ENCODE measurements around the gene TCF15.
A peak's percentile ranks its signal among the peaks of the same experiment; 100 is the strongest.

TCF15 gene

DNA sequence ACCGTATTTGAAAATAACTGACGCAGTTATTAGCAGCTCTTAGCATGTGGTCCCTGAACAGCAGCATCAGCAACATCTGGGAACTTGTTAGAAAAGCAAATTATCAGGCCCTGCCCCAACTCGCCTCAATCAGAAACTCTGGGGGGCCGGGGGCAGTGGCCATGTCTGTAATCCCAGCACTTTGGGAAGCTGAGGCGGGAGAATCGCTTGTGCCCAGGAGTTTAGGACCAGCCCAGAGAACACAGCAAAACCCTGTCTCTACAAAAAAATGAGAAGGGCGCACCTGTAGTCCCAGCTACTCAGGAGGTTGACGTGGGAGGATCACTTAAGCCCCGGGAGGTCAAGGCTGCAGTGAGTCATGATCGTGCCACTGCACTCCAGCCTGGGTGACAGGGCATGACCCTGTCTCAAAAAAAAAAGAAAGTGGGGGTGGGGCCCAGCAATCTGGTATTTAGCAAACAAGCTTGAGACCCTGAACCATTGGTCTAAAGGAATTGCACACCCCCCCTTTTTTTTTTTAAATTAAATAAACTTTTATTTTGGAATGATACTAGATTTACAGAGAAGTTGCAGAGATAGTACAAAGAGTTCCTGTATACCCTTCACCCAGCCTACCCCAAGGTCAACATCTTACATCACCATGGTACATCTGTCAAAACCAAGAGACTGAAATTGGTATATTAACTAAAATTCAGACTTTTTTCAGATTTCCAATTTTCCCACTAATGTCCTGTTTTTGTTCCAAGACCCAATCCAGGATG lies 36.2 kb upstream of the TCF15 start:
- TF ChIP-seq, protein P1, sequence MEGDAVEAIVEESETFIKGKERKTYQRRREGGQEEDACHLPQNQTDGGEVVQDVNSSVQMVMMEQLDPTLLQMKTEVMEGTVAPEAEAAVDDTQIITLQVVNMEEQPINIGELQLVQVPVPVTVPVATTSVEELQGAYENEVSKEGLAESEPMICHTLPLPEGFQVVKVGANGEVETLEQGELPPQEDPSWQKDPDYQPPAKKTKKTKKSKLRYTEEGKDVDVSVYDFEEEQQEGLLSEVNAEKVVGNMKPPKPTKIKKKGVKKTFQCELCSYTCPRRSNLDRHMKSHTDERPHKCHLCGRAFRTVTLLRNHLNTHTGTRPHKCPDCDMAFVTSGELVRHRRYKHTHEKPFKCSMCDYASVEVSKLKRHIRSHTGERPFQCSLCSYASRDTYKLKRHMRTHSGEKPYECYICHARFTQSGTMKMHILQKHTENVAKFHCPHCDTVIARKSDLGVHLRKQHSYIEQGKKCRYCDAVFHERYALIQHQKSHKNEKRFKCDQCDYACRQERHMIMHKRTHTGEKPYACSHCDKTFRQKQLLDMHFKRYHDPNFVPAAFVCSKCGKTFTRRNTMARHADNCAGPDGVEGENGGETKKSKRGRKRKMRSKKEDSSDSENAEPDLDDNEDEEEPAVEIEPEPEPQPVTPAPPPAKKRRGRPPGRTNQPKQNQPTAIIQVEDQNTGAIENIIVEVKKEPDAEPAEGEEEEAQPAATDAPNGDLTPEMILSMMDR (IDR thresholded peaks at IDR 0.05) = no peak

DNA sequence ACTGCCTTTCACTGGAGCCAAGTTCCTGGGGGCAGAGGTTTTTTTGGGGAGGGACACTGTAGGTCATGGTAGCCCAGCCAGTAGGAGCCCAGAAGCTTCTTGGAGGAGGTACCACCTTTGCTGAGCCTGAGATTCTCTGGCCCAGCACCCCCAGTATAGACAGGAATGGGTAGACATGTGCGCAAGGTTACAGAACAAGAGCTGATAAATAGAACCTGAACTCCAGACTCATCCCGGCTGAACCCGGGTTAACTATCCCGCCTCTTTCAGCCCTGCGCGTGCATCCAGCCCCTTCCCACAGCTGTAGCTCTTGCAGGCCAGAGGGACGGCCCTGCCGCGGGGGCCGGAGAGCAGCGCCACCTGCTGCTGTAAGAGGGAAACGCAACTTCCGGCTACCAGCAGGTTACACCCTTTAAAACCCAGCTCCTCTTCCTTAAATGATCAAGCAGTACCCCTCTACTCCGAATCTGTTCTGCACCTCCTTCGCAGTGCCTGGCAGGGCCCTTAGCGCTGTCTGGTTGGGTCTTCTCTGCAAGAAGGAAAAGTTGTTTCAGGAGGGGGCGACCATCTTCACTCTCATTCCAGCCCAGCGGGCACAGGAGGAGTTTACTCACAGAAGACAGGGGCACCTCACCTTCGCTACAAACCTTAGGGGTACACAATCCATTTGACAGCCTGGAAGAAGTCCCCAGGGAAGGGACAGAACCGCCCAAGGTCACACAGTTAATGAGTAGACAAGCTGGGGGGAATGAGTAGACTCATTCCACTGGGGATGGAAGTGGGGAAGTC lies 35.4 kb upstream of the TCF15 start:
- TF ChIP-seq, protein P1 (IDR thresholded peaks at IDR 0.05) = peak; percentile 97

DNA sequence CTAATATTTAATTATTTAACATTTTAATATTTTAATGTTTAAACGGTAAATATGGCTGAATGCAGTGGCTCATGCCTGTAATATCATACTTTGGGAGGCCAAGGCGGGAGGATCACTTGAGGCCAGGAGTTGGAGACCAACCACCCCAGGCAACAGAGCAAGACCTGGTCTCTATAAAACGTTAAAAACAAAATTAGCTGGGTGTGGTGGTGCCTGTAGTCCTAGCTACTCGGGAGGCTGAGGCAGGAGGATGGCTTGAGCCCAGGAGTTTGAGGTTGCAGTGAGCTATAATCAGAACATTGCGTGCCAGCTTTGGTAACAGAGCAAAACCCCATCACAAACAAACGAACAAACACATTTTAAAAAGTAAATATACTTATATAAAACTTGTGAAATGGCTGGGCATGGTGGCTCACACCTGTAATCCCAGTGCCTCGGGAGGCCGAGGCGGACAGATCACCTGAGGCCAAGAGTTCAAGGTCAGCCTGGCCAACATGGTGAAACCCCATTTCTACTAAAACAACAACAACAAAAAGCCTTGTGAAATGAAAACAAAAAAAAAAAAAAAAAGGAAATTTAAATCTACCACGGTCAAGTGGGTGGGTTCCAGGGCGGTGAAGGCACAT lies 34.7 kb upstream of the TCF15 start:
- TF ChIP-seq, protein P1 (IDR thresholded peaks at IDR 0.05) = no peak

DNA sequence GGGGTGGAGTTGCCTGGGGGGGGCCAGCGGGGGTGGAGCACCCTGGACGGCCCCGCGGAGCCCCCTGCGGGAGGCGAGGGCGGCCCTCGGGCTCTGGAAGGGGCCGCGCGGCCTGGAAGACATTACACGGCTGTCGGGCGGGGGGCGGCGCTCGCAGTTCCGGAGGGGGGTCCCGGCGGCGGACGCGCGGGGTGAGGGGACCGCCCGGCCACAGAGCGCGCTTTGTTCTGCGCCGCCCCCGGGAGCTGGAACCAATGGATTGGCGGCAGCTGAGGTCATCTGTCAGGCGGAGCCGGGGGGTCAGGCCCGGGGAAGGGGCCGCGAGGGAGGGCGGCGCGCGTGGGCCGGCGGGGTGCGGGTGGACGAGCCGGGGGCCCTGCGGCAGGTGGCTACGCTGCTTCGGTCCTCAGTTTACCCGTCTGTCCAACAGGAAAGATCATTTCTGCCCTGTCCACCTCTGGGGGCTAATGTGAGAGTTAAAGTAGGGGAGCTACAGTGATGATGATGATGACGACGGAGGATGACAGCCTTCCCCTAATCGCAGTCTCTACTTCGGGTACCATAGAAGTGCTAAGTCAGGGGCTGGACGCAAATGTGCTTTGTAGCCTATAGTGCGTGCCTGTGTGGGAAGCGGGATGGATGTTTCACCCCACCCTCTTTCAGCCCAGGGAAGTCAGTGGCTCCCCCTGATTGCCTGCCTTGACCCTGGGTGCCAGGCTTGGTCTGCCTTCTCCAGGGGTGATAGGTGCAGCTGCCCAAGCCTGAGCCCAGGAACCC lies 32.5 kb upstream of the TCF15 start:
- TF ChIP-seq, protein P1 (IDR thresholded peaks at IDR 0.05) = no peak

DNA sequence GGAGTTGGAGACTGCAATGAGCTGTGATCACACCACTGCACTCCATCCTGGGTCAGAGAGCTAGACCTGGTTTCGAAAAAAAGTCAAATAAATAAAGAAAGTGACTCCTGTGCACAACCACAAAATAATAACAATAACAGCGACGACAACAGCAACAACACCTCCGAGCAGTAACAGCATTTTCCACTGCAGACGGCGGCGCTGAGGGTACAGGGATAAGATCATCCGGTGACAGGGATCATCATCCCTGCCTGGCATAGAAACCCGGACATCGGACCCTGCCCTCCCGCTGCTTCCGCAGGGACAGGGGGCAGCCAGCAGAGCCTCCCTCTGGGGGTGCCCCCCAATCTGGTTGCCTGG lies 31.4 kb upstream of the TCF15 start:
- TF ChIP-seq, protein P1 (IDR thresholded peaks at IDR 0.05) = no peak

DNA sequence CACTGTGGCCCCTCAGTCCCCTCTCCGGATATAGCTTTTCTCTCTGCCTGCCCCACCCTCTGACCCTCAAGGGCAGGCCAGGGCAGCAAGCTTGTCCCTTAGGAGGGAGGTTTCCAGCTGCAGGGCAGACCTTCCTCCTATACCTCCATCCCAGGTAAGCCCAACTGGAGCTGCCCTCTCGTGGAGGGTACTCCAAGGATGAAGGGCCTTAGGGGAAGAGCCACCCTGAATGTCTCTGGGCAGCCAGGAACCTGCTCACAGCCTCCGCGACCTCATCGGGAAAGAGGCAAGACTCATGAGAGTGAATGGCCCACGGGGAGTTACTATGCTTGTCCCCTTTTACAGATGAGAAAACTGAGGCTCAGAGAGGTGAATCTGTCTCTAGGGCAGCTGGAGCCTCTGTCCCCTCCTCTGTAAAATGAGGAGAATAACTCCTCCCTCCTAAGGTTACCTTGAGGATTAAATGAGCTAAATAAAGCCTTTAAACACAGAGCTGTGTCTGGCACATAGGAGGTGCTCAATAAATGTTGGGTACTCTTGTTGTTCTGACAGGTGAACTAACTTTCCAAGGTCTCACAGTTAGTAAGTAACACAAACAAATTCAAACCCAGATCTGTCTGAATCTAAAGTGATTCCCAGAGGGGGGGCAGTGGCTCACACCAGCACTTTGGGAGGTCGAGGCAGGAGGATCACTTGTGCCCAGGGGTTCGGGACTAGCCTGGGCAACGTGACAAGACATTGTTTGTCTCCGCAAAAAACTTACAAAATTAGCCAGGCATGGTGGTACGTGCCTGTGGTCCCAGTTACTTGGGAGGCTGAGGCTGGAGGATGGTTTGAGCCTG lies 30.8 kb upstream of the TCF15 start:
- TF ChIP-seq, protein P1 (IDR thresholded peaks at IDR 0.05) = no peak

Measured in LNCAP (cell line).